Liver (tissue), 3 donors: Measurements from ENCODE around the gene WNT1.

Experiments used
- EGR1 ChIP-seq, 2 donors: IDR thresholded peaks; 2 replicates each; pipeline ENCODE4 v1.6.1; 2016 to 2018; ENCODE audit warnings: antibody characterized with exemption in 2 of 2, low read depth in 2 of 2
- FOXA1 ChIP-seq: IDR thresholded peaks from 2 replicates; pipeline ENCODE4 v1.6.1; 2016; ENCODE audit warnings: antibody characterized with exemption
- GABPA ChIP-seq, 2 donors: IDR thresholded peaks in 1 of 2; conservative IDR thresholded peaks in 1 of 2; 2 replicates each; pipeline ENCODE4 v1.6.1; 2016; ENCODE audit warnings: antibody characterized with exemption in 2 of 2, mild to moderate bottlenecking in 1 of 2, moderate library complexity in 1 of 2
- HNF4G ChIP-seq: IDR thresholded peaks from 2 replicates; pipeline ENCODE4 v1.6.1; 2016; ENCODE audit warnings: antibody characterized with exemption
- JUND ChIP-seq, 2 donors: IDR thresholded peaks; 2 replicates each; pipeline ENCODE4 v1.6.1; 2016; ENCODE audit warnings: antibody characterized with exemption in 2 of 2
- RAD21 ChIP-seq, 2 donors: IDR thresholded peaks; 2 replicates each; pipeline ENCODE4 v1.6.1; 2016; ENCODE audit warnings: antibody characterized with exemption in 2 of 2, mild to moderate bottlenecking in 2 of 2
- RXRA ChIP-seq, 2 donors: IDR thresholded peaks; 2 replicates each; pipeline ENCODE4 v1.6.1; 2017 to 2018; ENCODE audit warnings: antibody characterized with exemption in 2 of 2, mild to moderate bottlenecking in 1 of 2
- TAF1 ChIP-seq: conservative IDR thresholded peaks from 2 replicates; pipeline ENCODE4 v1.6.1; 2016; ENCODE audit warnings: antibody characterized with exemption, mild to moderate bottlenecking
- YY1 ChIP-seq: IDR thresholded peaks from 2 replicates; pipeline ENCODE4 v1.6.1; 2016; ENCODE audit warnings: antibody characterized with exemption, mild to moderate bottlenecking
- TF ChIP-seq, protein P1 (sequence below): fragments of 150-350 bp; IDR thresholded peaks from 2 replicates; pipeline ENCODE4 v1.5.1; 2017; ENCODE audit warnings: improper control_type of control experiment, low read depth, low read length; ENCODE audit not compliant: missing input control
- TF ChIP-seq, protein P2 (sequence below): IDR thresholded peaks from 2 replicates; pipeline ENCODE4 v1.6.1; 2016; ENCODE audit warnings: antibody characterized with exemption, mild to moderate bottlenecking
- TF ChIP-seq, protein P3 (sequence below): IDR thresholded peaks from 2 replicates; pipeline ENCODE4 v1.6.1; 2016; ENCODE audit warnings: antibody characterized with exemption
- TF ChIP-seq, protein P4 (sequence below): IDR thresholded peaks from 2 replicates; pipeline ENCODE4 v1.6.1; 2016; ENCODE audit warnings: antibody characterized with exemption
- TF ChIP-seq, protein P5 (sequence below): IDR thresholded peaks from 2 replicates; pipeline ENCODE4 v1.6.1; 2016; ENCODE audit warnings: antibody characterized with exemption
- donor health status: healthy.
- donor health status: healthy.

DNA sequence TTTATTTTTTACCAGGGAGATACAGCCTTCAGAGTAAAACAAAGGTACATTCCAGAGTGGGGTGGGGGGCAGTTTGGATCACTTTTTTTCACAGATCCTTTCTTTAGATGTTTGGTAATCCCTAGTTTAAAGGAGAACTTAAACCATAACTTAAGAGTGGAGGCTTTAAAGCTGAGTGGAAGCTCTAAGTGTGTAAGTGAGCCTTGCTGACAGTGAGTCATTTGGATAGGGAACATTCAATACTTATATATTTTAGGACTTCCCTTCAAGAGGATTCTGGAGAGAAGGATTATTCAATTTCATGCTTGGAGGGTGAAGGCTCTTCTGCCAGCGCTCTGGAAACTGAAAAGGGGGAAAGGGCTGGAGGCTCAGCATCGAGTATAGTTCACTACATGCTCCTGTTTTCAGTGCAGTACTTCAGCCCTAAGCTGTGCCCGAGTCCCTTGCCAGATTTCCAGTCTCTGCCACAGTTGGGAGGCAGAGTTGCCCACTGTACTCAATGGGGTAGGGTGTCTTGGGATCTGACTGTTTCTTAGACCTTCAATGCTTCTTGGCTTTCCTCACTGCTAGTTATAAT lies 32.1 kb downstream of the WNT1 start:
- TF ChIP-seq, protein P1, sequence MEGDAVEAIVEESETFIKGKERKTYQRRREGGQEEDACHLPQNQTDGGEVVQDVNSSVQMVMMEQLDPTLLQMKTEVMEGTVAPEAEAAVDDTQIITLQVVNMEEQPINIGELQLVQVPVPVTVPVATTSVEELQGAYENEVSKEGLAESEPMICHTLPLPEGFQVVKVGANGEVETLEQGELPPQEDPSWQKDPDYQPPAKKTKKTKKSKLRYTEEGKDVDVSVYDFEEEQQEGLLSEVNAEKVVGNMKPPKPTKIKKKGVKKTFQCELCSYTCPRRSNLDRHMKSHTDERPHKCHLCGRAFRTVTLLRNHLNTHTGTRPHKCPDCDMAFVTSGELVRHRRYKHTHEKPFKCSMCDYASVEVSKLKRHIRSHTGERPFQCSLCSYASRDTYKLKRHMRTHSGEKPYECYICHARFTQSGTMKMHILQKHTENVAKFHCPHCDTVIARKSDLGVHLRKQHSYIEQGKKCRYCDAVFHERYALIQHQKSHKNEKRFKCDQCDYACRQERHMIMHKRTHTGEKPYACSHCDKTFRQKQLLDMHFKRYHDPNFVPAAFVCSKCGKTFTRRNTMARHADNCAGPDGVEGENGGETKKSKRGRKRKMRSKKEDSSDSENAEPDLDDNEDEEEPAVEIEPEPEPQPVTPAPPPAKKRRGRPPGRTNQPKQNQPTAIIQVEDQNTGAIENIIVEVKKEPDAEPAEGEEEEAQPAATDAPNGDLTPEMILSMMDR = no peak
- TF ChIP-seq, protein P2, sequence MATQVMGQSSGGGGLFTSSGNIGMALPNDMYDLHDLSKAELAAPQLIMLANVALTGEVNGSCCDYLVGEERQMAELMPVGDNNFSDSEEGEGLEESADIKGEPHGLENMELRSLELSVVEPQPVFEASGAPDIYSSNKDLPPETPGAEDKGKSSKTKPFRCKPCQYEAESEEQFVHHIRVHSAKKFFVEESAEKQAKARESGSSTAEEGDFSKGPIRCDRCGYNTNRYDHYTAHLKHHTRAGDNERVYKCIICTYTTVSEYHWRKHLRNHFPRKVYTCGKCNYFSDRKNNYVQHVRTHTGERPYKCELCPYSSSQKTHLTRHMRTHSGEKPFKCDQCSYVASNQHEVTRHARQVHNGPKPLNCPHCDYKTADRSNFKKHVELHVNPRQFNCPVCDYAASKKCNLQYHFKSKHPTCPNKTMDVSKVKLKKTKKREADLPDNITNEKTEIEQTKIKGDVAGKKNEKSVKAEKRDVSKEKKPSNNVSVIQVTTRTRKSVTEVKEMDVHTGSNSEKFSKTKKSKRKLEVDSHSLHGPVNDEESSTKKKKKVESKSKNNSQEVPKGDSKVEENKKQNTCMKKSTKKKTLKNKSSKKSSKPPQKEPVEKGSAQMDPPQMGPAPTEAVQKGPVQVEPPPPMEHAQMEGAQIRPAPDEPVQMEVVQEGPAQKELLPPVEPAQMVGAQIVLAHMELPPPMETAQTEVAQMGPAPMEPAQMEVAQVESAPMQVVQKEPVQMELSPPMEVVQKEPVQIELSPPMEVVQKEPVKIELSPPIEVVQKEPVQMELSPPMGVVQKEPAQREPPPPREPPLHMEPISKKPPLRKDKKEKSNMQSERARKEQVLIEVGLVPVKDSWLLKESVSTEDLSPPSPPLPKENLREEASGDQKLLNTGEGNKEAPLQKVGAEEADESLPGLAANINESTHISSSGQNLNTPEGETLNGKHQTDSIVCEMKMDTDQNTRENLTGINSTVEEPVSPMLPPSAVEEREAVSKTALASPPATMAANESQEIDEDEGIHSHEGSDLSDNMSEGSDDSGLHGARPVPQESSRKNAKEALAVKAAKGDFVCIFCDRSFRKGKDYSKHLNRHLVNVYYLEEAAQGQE = no peak
- TF ChIP-seq RAD21 (IDR thresholded peaks at IDR 0.05) (no peak), JUND (IDR thresholded peaks at IDR 0.05) (no peak), GABPA (IDR thresholded peaks at IDR 0.05 in 1 of 2, conservative IDR thresholded peaks at IDR 0.05 in 1 of 2) (no peak), YY1 (no peak), EGR1 (IDR thresholded peaks at IDR 0.05; ENCODE audit: low read depth in 2 of 2) (no peak), FOXA1 (no peak), RXRA (IDR thresholded peaks at IDR 0.05) (no peak), TAF1 (no peak), HNF4G (no peak)
- TF ChIP-seq, protein P3, sequence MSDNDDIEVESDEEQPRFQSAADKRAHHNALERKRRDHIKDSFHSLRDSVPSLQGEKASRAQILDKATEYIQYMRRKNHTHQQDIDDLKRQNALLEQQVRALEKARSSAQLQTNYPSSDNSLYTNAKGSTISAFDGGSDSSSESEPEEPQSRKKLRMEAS = no peak
- TF ChIP-seq, protein P4, sequence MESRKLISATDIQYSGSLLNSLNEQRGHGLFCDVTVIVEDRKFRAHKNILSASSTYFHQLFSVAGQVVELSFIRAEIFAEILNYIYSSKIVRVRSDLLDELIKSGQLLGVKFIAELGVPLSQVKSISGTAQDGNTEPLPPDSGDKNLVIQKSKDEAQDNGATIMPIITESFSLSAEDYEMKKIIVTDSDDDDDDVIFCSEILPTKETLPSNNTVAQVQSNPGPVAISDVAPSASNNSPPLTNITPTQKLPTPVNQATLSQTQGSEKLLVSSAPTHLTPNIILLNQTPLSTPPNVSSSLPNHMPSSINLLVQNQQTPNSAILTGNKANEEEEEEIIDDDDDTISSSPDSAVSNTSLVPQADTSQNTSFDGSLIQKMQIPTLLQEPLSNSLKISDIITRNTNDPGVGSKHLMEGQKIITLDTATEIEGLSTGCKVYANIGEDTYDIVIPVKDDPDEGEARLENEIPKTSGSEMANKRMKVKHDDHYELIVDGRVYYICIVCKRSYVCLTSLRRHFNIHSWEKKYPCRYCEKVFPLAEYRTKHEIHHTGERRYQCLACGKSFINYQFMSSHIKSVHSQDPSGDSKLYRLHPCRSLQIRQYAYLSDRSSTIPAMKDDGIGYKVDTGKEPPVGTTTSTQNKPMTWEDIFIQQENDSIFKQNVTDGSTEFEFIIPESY = no peak
- TF ChIP-seq, protein P5, sequence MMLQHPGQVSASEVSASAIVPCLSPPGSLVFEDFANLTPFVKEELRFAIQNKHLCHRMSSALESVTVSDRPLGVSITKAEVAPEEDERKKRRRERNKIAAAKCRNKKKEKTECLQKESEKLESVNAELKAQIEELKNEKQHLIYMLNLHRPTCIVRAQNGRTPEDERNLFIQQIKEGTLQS = no peak
